ENCODE data around the gene RBM47.
"Not testable (repeated sequence)": the region's sequence is repeated elsewhere in the genome, so short reads cannot be mapped to it uniquely, and the experiment has no call there.

RBM47 gene

GRCh38 chr4:40546506-40546905 is 83.2 kb downstream of the RBM47 start:
- DNase-seq, result no peak
- H3K36me3 ChIP-seq, result no peaks in the 10 kb centered on the region
- H3K27ac ChIP-seq, result no peak overlapping the region; the same call in 1 of the 2 replicates
- H3K9me3 ChIP-seq (ENCODE audit: severe bottlenecking), result peaks cover 7% of the 10 kb centered on the region
- no peak overlapping the region for H3K4me3 ChIP-seq (ENCODE audit: low read depth, low read length)
- no peaks in the 10 kb centered on the region for H3K27me3 ChIP-seq (ENCODE audit: insufficient read depth, low read depth, severe bottlenecking)
- no peak for TF ChIP-seq CTCF (IDR thresholded peaks at IDR 0.05; ENCODE audit: low read depth, low read length)

- not testable (repeated sequence) for H3K27ac ChIP-seq; H3K9me3 ChIP-seq (ENCODE audit: severe bottlenecking); H3K4me3 ChIP-seq (ENCODE audit: low read depth, low read length); DNase-seq; H3K27me3 ChIP-seq (ENCODE audit: insufficient read depth, low read depth, severe bottlenecking); H3K36me3 ChIP-seq
These were observed 84.2 kb downstream of the RBM47 start for GRCh38 chr4:40545487-40545886.

GRCh38 chr4:40544221-40544620 is 85.4 kb downstream of the RBM47 start:
- H3K27ac ChIP-seq, result no peak overlapping the region
- peaks cover 7% of the 10 kb centered on the region for H3K9me3 ChIP-seq (ENCODE audit: severe bottlenecking)
- H3K36me3 ChIP-seq, result no peaks in the 10 kb centered on the region
- H3K27me3 ChIP-seq (ENCODE audit: insufficient read depth, low read depth, severe bottlenecking), result no peaks in the 10 kb centered on the region
- H3K4me3 ChIP-seq (ENCODE audit: low read depth, low read length), result no peak overlapping the region
- no peak for DNase-seq
- TF ChIP-seq CTCF (IDR thresholded peaks at IDR 0.05; ENCODE audit: low read depth, low read length), result no peak

- no peaks in the 10 kb centered on the region for H3K9me3 ChIP-seq (ENCODE audit: severe bottlenecking)
- no peak overlapping the region for H3K27ac ChIP-seq
- DNase-seq, result no peak
- no peak overlapping the region for H3K4me3 ChIP-seq (ENCODE audit: low read depth, low read length)
- TF ChIP-seq CTCF (IDR thresholded peaks at IDR 0.05; ENCODE audit: low read depth, low read length), result no peak
- no peaks in the 10 kb centered on the region for H3K27me3 ChIP-seq (ENCODE audit: insufficient read depth, low read depth, severe bottlenecking)
- H3K36me3 ChIP-seq, result no peaks in the 10 kb centered on the region
These were observed 88.9 kb downstream of the RBM47 start for GRCh38 chr4:40540800-40541199.

- no peaks in the 10 kb centered on the region for H3K9me3 ChIP-seq (ENCODE audit: severe bottlenecking)
- no peak overlapping the region for H3K4me3 ChIP-seq (ENCODE audit: low read depth, low read length)
- H3K27me3 ChIP-seq (ENCODE audit: insufficient read depth, low read depth, severe bottlenecking), result no peaks in the 10 kb centered on the region
- no peak for TF ChIP-seq CTCF (IDR thresholded peaks at IDR 0.05; ENCODE audit: low read depth, low read length)
- no peak for DNase-seq
- H3K27ac ChIP-seq, result no peak overlapping the region
- no peaks in the 10 kb centered on the region for H3K36me3 ChIP-seq
These were observed 93.6 kb downstream of the RBM47 start for GRCh38 chr4:40536032-40536431.

- no peak for TF ChIP-seq CTCF (IDR thresholded peaks at IDR 0.05; ENCODE audit: low read depth, low read length)
- Histone ChIP-seq H3K27me3 (ENCODE audit: insufficient read depth, low read depth, severe bottlenecking) (no peaks in the 10 kb centered on the region), H3K9me3 (ENCODE audit: severe bottlenecking) (no peaks in the 10 kb centered on the region), H3K4me3 (ENCODE audit: low read depth, low read length) (no peak overlapping the region), H3K36me3 (no peaks in the 10 kb centered on the region), H3K27ac (no peak overlapping the region)
- DNase-seq, result no peak
These were observed 98.0 kb downstream of the RBM47 start for GRCh38 chr4:40531636-40532023.

Data from WERI-Rb-1 (cell line).